CD4-positive, alpha-beta T cell treated with Interleukin-6 for 4 hours (primary cell): ENCODE data around the gene ZNF594.
"Not testable (repeated sequence)": the region's sequence is repeated elsewhere in the genome, so short reads cannot be mapped to it uniquely, and the experiment has no call there.

ENCODE experiments used
- DNase-seq: peaks from one replicate; pipeline ENCODE4 v3.0.0-alpha.2; 2020; ENCODE audit warnings: mixed read lengths

The ZNF594 gene

DNA sequence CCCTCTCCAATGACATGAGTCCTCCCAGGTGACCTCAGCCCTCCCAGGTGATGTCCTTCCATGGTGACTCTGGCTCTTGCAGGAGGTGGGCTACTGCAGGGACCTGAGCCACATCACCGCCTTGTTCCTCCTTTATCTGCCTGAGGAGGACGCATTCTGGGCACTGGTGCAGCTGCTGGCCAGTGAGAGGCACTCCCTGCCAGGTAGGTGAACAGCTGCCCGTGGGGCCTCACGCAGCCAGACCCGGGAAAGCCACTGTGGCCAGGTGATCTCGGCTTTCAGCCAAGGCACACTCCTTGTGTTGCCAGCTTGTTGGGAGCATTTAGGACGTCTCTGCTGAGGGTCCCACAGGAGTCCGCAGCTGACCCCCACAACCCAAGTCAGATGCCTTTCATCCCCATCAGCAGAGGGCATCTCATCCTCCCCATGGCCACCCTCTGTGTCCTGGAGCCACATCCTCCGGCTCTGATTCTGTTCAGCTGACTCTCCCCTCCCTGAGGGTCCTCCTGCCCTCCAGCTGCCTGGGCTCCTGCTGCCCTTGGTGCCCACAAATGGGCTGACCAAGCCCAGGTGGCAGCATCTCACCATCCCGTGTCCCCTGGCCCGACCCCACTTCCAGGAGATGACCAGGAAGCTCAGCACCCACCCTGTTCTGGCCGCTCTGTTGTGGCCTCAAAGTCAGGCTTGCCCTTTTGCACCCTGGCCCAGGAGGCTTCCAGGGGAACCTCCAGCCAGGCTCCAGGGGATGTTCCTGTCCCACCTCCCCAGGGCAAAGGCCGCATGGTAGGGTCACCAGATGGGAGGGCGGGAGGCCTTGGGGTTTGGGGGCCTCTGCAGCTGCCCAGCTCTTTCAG, 55.7 kb downstream of the ZNF594 start:
- no peak for DNase-seq

GRCh38 chr17:5135131-5135712, 56.4 kb downstream of the ZNF594 start:
- DNase-seq = not testable (repeated sequence)

GRCh38 chr17:5134571-5134970, 57.1 kb downstream of the ZNF594 start:
- not testable (repeated sequence) for DNase-seq

DNA sequence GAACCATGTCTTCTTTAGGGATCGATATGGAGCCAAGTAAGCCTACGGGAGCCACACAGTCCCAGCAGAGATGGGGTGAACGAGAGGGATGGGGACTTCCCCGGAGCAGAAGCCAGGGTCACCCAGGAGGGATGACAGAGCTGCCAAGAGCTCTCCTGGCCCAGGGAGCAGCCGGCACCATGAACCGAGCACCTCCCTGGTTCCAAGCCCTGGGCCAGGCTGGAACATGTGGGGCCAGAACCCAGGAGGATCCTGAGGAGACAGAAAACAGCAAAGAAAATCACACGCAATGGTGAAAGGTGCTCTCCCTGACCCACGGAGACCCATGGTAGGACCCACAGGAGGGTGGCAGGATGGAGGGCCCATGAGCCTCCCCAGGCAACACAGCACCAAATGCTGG, 57.7 kb downstream of the ZNF594 start:
- not testable (repeated sequence) for DNase-seq

DNA sequence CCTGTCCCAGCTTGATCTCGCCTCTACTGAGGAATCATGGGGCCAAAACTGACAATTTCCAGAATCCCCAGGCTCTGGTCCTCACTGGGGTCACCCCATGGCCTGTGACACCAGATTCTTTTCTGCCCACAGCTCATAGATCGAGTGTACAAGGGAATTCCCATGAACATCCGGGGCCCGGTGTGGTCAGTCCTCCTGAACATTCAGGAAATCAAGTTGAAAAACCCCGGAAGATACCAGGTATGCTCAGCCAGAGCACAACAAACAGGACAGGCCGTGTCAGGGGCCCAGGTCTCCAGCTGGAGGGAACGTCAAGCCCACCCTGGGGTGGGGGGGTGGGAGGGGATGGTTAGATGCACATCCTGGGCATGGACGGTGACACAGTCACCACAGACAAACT, 58.4 kb downstream of the ZNF594 start:
- no peak for DNase-seq

- not testable (repeated sequence) for DNase-seq
Observed at GRCh38 chr17:5132503-5133225, 59.0 kb downstream of the ZNF594 start.

DNA sequence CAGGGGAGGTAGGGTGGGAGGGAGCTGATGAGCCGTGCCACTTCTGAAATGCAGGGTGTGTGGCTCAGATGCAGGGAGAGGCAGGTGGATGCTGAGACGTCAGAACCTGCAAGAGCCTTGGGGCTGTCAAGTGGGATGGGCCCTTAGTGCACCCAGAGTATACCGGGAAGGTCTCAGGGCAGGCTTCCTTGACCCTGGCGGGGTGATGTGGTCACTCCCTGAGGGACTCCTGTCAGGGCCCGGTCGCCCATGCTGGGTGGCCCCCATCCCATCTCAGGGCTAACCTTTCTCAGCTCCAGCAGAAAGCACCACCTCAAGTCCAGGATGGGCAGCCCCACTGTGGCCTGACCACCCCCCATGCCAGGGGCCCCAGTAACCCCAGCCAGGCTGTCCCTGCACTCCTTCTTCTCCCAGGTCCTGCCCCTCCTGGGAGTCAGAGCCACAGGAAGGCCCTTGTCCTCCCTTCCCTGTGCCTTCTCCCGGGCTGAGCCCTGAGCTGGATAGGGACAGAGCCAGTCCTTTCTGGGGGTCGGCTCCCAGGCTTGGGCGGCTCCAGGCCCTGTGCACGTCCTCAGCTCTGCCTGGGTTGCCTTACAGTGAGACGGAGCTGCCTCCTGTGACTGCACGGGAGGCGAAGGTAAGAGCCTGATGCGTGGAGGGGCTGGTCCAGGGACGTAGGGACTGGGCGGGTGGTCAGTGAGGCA, 59.7 kb downstream of the ZNF594 start:
- DNase-seq = not testable (repeated sequence)

DNA sequence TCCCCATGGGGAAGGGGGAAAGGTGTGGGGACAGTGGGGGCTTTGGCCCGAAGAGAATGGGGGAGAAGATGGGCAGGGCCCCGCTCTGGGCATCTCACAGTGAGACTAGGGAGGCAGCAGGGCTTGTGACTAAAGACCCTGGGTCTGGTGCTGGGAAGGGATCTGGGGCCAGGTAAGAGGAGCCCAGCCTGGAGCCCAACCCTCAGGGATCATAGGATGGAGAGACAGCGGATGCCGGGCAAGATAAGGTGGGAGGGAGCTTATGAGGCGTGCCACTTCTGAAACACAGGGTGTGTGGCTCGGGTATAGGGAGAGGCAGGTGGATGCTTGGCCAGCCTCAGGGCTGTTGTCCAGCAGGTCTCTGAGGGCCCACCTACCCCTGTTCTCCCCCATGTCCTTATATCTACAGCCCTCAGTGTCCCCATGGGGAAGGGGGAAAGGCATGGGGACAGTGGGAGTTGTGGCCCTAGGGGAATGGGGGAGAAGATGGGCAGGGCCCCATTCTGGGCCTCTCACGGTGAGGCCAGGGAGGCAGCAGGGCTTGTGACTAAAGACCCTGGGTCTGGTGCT, 60.4 kb downstream of the ZNF594 start:
- no peak for DNase-seq

- DNase-seq = not testable (repeated sequence)
Observed at GRCh38 chr17:5130687-5131086, 61.0 kb downstream of the ZNF594 start.

GRCh38 chr17:5130261-5130660, 61.4 kb downstream of the ZNF594 start:
- not testable (repeated sequence) for DNase-seq

DNA sequence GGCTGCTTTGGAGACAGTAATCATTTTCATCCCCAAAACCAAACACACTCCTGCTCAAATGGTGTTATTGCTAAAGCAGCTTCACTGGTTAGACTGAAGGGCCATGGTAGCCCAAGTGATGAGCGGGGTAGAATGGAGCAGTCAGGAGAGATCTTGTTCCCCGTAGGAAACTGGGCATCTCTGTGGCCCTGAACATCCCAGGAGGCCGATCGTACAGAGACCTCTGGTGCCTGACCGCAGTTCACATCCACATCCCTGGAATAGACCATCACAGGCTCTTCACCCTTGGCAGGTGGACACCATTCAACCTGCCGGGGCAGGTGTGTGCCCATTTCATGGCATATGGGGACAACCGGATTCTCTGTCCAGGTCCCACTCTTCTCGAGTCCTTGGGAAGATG, 61.9 kb downstream of the ZNF594 start:
- not testable (repeated sequence) for DNase-seq
